Uterus (tissue), 4 donors: Measurements from ENCODE around the gene ARID2. TPM values are rescaled to one million over a fixed set of nuclear protein-coding genes. Genes with fewer than 3 reads are reported as not detected.

Experiments used
- DNase-seq, 2 donors: peaks; one replicate each; pipeline ENCODE4 v3.0.0-alpha.2; 2019 to 2020
- H3K27ac ChIP-seq, 2 donors: fragments of 200-600 bp; sonication (generic); 1 replicate in 1 of 2; 2 replicates in 1 of 2; pipeline ENCODE4 v1.5.1; 2016 to 2018
- H3K27me3 ChIP-seq, 2 donors: fragments of 200-600 bp; sonication (generic); one replicate each; pipeline ENCODE4 v1.5.1; 2018 to 2019; ENCODE audit warnings: control low read depth in 1 of 2
- H3K36me3 ChIP-seq, 2 donors: fragments of 200-600 bp; sonication (generic); one replicate each; pipeline ENCODE4 v1.5.1; 2019; ENCODE audit warnings: control low read depth in 1 of 2
- H3K4me1 ChIP-seq, 2 donors: fragments of 200-600 bp; sonication (generic); one replicate each; pipeline ENCODE4 v1.5.1; 2018 to 2019; ENCODE audit warnings: control low read depth in 1 of 2
- H3K4me3 ChIP-seq, 2 donors: fragments of 200-600 bp; sonication (generic); 1 replicate in 1 of 2; 2 replicates in 1 of 2; pipeline ENCODE4 v1.5.1; 2018 to 2019; ENCODE audit warnings: mild to moderate bottlenecking in 1 of 2
- H3K9me3 ChIP-seq, 2 donors: fragments of 200-600 bp; sonication (generic); one replicate each; pipeline ENCODE4 v1.5.1; 2019; ENCODE audit warnings: control low read depth in 1 of 2
- POLR2A ChIP-seq, 2 donors: fragments of 450-650 bp; IDR thresholded peaks; one replicate each; pipeline ENCODE4 v1.6.1; 2016; ENCODE audit warnings: antibody characterized with exemption in 2 of 2, mild to moderate bottlenecking in 1 of 2, moderate library complexity in 1 of 2
- intact Hi-C: fragments of 100-400 bp; cut with DNase I; formaldehyde crosslinking; loops from one replicate; pipeline ENCODE4 v1.15.1; 2023; ENCODE audit warnings: low total_unique reads
- total RNA-seq, 4 donors: library from RNA; depleted of rRNA in 3 of 4; stranded (reverse); fragments of >200 nt in 3 of 4; gene quantifications; one replicate each; pipeline versions ENCODE4 v1.1.0 to v1.2.4, GENCODE V29; 2014 to 2023
- TF ChIP-seq, protein P1 (sequence below), 4 experiments: fragments of 200-600 bp in 2 of 4; fragments of 450-650 bp in 2 of 4; sonication (generic) in 2 of 4; IDR thresholded peaks; one replicate each; pipeline ENCODE4 v1.5.1; 2016 to 2019; ENCODE audit warnings: antibody characterized with exemption in 4 of 4, mild to moderate bottlenecking in 2 of 4, moderate library complexity in 1 of 4
- donor health status: DM: yes; HTN: yes; CAD: no.

Gene ARID2
- total RNA-seq, 4 donors from 2014 or later = 24.3 to 112 (median 56.8) TPM

DNA sequence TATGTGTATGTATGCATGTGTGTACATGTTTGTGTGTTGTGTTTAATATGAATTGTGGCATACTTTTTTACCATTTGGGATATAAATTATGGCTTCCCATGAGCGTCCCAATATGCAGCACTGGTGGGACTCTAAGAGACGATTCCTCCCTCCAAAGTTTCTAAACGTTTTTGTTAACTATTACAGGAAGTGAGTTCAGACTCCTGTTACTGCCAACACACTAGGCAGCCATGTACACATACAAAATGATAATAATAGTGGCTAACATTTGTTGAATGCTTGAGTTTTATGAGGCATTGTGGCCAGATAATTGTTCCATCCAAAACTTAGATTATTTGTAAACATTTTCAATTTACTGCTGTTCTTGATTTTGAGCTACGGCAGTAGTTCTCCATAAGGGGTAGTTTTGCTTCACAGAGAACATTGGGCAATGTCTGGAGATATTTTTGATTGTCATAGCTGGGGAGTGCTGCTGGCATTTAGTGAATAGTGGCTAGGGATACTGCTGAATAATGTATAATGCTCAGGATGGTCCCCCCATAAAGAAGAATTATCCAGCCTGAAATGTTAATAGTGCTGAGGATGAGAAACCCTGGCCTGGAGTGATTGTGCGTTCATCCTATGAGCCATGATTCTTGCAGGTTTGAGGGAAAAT lies 45.1 kb downstream of the ARID2 start:
- H3K36me3 ChIP-seq = no peaks in the 10 kb centered on the region
- TF ChIP-seq, protein P1, sequence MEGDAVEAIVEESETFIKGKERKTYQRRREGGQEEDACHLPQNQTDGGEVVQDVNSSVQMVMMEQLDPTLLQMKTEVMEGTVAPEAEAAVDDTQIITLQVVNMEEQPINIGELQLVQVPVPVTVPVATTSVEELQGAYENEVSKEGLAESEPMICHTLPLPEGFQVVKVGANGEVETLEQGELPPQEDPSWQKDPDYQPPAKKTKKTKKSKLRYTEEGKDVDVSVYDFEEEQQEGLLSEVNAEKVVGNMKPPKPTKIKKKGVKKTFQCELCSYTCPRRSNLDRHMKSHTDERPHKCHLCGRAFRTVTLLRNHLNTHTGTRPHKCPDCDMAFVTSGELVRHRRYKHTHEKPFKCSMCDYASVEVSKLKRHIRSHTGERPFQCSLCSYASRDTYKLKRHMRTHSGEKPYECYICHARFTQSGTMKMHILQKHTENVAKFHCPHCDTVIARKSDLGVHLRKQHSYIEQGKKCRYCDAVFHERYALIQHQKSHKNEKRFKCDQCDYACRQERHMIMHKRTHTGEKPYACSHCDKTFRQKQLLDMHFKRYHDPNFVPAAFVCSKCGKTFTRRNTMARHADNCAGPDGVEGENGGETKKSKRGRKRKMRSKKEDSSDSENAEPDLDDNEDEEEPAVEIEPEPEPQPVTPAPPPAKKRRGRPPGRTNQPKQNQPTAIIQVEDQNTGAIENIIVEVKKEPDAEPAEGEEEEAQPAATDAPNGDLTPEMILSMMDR (IDR thresholded peaks at IDR 0.05) = no peak
- no peak for TF ChIP-seq POLR2A (IDR thresholded peaks at IDR 0.05)
- H3K4me3 ChIP-seq = no peak overlapping the region
- no peaks in the 10 kb centered on the region for H3K27me3 ChIP-seq
- H3K27ac ChIP-seq = no peak overlapping the region
- peaks cover 0 to 5% of the 10 kb centered on the region in 2 donors for H3K4me1 ChIP-seq
- intact Hi-C loops = no loop called here
- no peaks in the 10 kb centered on the region for H3K9me3 ChIP-seq
- DNase-seq = no peak

GRCh38 chr12:45775465-45775864 lies 46.0 kb downstream of the ARID2 start:
- Histone ChIP-seq H3K4me1 (peaks cover 0 to 5% of the 10 kb centered on the region in 2 donors), H3K36me3 (no peaks in the 10 kb centered on the region), H3K27me3 (no peaks in the 10 kb centered on the region), H3K27ac (peak overlapping the region in 1 of 2 donors; percentile 13), H3K9me3 (no peaks in the 10 kb centered on the region), H3K4me3 (no peak overlapping the region)
- no peak for DNase-seq
- TF ChIP-seq, protein P1 (IDR thresholded peaks at IDR 0.05) = no peak
- TF ChIP-seq POLR2A (IDR thresholded peaks at IDR 0.05) = no peak
- intact Hi-C loops = no loop called here

- Histone ChIP-seq H3K36me3 (no peaks in the 10 kb centered on the region), H3K27ac (no peak overlapping the region), H3K27me3 (no peaks in the 10 kb centered on the region), H3K9me3 (no peaks in the 10 kb centered on the region), H3K4me3 (no peak overlapping the region), H3K4me1 (peaks cover 0 to 5% of the 10 kb centered on the region in 2 donors)
- no peak for DNase-seq
- TF ChIP-seq POLR2A (IDR thresholded peaks at IDR 0.05) = no peak
- TF ChIP-seq, protein P1 (IDR thresholded peaks at IDR 0.05) = no peak
- intact Hi-C loops = no loop called here
These were observed 46.5 kb downstream of the ARID2 start for GRCh38 chr12:45775964-45776363.

- intact Hi-C loops = no loop called here
- no peak overlapping the region for H3K4me3 ChIP-seq
- no peaks in the 10 kb centered on the region for H3K27me3 ChIP-seq
- peaks cover 0 to 5% of the 10 kb centered on the region in 2 donors for H3K4me1 ChIP-seq
- no peak overlapping the region for H3K27ac ChIP-seq
- no peak for DNase-seq
- TF ChIP-seq, protein P1 (IDR thresholded peaks at IDR 0.05) = no peak
- no peak for TF ChIP-seq POLR2A (IDR thresholded peaks at IDR 0.05)
- no peaks in the 10 kb centered on the region for H3K36me3 ChIP-seq
- no peaks in the 10 kb centered on the region for H3K9me3 ChIP-seq
These were observed 50.4 kb downstream of the ARID2 start for GRCh38 chr12:45779936-45780335.

GRCh38 chr12:45781080-45781479 lies 51.6 kb downstream of the ARID2 start:
- no peaks in the 10 kb centered on the region for H3K36me3 ChIP-seq
- H3K4me3 ChIP-seq = no peak overlapping the region
- H3K4me1 ChIP-seq = peaks cover 0 to under 1% of the 10 kb centered on the region in 2 donors
- no peak overlapping the region for H3K27ac ChIP-seq
- H3K27me3 ChIP-seq = no peaks in the 10 kb centered on the region
- TF ChIP-seq, protein P1 (IDR thresholded peaks at IDR 0.05) = no peak
- TF ChIP-seq POLR2A (IDR thresholded peaks at IDR 0.05) = no peak
- intact Hi-C loops = no loop called here
- DNase-seq = no peak
- no peaks in the 10 kb centered on the region for H3K9me3 ChIP-seq
